ENCODE measurements around the gene ALDH3B2.

- TF ChIP-seq TCF7L2 (IDR thresholded peaks at IDR 0.05; ENCODE audit: borderline replicate concordance, low read depth, low read length) (no peak), ZNF544 (tag by site-specific recombination; IDR thresholded peaks at IDR 0.05) (no peak), ZNF274 (IDR thresholded peaks at IDR 0.05; ENCODE audit: low read length) (no peak), ZNF274 (tag by site-specific recombination; IDR thresholded peaks at IDR 0.05; ENCODE audit: borderline replicate concordance) (no peak), ZNF555 (tag by site-specific recombination; conservative IDR thresholded peaks at IDR 0.05) (no peak), CTCF (tag by site-specific recombination; IDR thresholded peaks at IDR 0.05) (no peak), ZNF335 (tag by site-specific recombination; conservative IDR thresholded peaks at IDR 0.05) (no peak), ZNF362 (tag by site-specific recombination; IDR thresholded peaks at IDR 0.05) (no peak), ZNF175 (tag by site-specific recombination; IDR thresholded peaks at IDR 0.05) (no peak), ZNF624 (tag by site-specific recombination; IDR thresholded peaks at IDR 0.05) (no peak), ZBTB17 (tag by site-specific recombination; IDR thresholded peaks at IDR 0.05) (no peak)
These were observed 47.5 kb downstream of the ALDH3B2 start for GRCh38 chr11:67626970-67627369.
